GM23248 (cell line): ENCODE measurements around the gene SPACA9. TPM values are rescaled to one million over a fixed set of nuclear protein-coding genes. Genes with fewer than 3 reads are reported as not detected.

ENCODE experiments used
- DNase-seq: peaks from one replicate; pipeline ENCODE4 v3.0.0-alpha.2; 2015
- H2AFZ ChIP-seq: fragments of 200-600 bp; sonication (generic); 2 replicates; pipeline ENCODE4 v1.6.1; 2016; ENCODE audit warnings: antibody characterized with exemption
- H3F3A ChIP-seq: fragments of 200-600 bp; sonication (generic); 2 replicates; pipeline ENCODE4 v1.6.1; 2016; ENCODE audit warnings: mild to moderate bottlenecking, antibody characterized with exemption, mixed run types; ENCODE audit not compliant: insufficient read depth
- H3K27ac ChIP-seq: fragments of 200-600 bp; sonication (generic); 2 replicates; pipeline ENCODE4 v1.5.1; 2016; ENCODE audit warnings: mild to moderate bottlenecking
- H3K27me3 ChIP-seq: fragments of 200-600 bp; sonication (generic); replicated peaks from 2 replicates; pipeline ENCODE4 v1.6.1; 2016; ENCODE audit warnings: mild to moderate bottlenecking; ENCODE audit not compliant: insufficient read depth
- H3K36me3 ChIP-seq: fragments of 200-600 bp; sonication (generic); 2 replicates; pipeline ENCODE4 v1.6.1; 2016; ENCODE audit warnings: low read depth, mild to moderate bottlenecking
- H3K4me1 ChIP-seq: fragments of 200-600 bp; sonication (generic); 2 replicates; pipeline ENCODE4 v1.6.1; 2016; ENCODE audit warnings: mild to moderate bottlenecking; ENCODE audit not compliant: insufficient read depth
- H3K4me2 ChIP-seq: fragments of 200-600 bp; sonication (generic); one replicate; pipeline ENCODE4 v1.6.1; 2016; ENCODE audit warnings: mild to moderate bottlenecking; ENCODE audit not compliant: unreplicated experiment
- H3K4me3 ChIP-seq: fragments of 200-600 bp; sonication (generic); 2 replicates; pipeline ENCODE4 v1.5.1; 2016; ENCODE audit warnings: mild to moderate bottlenecking
- H3K79me2 ChIP-seq: fragments of 200-600 bp; sonication (generic); 2 replicates; pipeline ENCODE4 v1.6.1; 2016; ENCODE audit warnings: mild to moderate bottlenecking; ENCODE audit not compliant: insufficient read depth
- H3K9ac ChIP-seq: fragments of 200-600 bp; sonication (generic); 2 replicates; pipeline ENCODE4 v1.6.1; 2016; ENCODE audit warnings: mild to moderate bottlenecking
- H3K9me2 ChIP-seq: fragments of 200-600 bp; sonication (generic); 2 replicates; pipeline ENCODE4 v1.6.1; 2016; ENCODE audit warnings: mixed run types, mild to moderate bottlenecking, moderate library complexity; ENCODE audit not compliant: insufficient read depth
- H3K9me3 ChIP-seq: fragments of 200-600 bp; sonication (generic); one replicate; pipeline ENCODE4 v1.6.1; 2017; ENCODE audit warnings: low read depth
- H4K20me1 ChIP-seq: fragments of 200-600 bp; sonication (generic); 2 replicates; pipeline ENCODE4 v1.6.0; 2016; ENCODE audit not compliant: insufficient read depth
- EZH2 ChIP-seq: fragments of 200-600 bp; sonication (generic); IDR thresholded peaks from 2 replicates; pipeline ENCODE4 v1.6.1; 2018; ENCODE audit warnings: antibody characterized with exemption, mild to moderate bottlenecking; ENCODE audit not compliant: insufficient read depth, poor library complexity, severe bottlenecking
- EZH2phosphoT487 ChIP-seq: fragments of 200-600 bp; sonication (generic); IDR thresholded peaks from 2 replicates; pipeline ENCODE4 v1.6.1; 2018; ENCODE audit warnings: antibody characterized with exemption, moderate library complexity, mild to moderate bottlenecking, low read depth; ENCODE audit not compliant: insufficient read depth
- WGBS, 2 experiments: methylation state at CpG; one replicate each; pipeline ENCODE4 v1.1.6; 2015 to 2017; ENCODE audit warnings: low lambda C conversion rate in 2 of 2, low coverage in 1 of 2; ENCODE audit errors: missing lambda C conversion rate in 2 of 2; 5-methylcytosine and 5-hydroxymethylcytosine counted together
- in situ Hi-C: fragments of 300-500 bp; cut with MboI; formaldehyde crosslinking; loops from 2 replicates; pipeline ENCODE4 v1.15.0; 2020
- polyA plus RNA-seq: library from polyadenylated mRNA; unstranded; fragments of >200 nt; fragmentation: Nextera tagmentation; extraction: Ambion mirVana; gene quantifications from 2 replicates; pipeline ENCODE4 v1.2.1, GENCODE V29; 2016
- total RNA-seq: library from RNA; depleted of rRNA; stranded (reverse); fragments of >200 nt; shearing (Covaris generic); gene quantifications from 2 replicates; pipeline ENCODE4 v1.2.3, GENCODE V29; 2014

The SPACA9 gene
- total and polyA plus RNA-seq, 2 experiments from 2014 or later, result 6.2 to 9.8 TPM

DNA sequence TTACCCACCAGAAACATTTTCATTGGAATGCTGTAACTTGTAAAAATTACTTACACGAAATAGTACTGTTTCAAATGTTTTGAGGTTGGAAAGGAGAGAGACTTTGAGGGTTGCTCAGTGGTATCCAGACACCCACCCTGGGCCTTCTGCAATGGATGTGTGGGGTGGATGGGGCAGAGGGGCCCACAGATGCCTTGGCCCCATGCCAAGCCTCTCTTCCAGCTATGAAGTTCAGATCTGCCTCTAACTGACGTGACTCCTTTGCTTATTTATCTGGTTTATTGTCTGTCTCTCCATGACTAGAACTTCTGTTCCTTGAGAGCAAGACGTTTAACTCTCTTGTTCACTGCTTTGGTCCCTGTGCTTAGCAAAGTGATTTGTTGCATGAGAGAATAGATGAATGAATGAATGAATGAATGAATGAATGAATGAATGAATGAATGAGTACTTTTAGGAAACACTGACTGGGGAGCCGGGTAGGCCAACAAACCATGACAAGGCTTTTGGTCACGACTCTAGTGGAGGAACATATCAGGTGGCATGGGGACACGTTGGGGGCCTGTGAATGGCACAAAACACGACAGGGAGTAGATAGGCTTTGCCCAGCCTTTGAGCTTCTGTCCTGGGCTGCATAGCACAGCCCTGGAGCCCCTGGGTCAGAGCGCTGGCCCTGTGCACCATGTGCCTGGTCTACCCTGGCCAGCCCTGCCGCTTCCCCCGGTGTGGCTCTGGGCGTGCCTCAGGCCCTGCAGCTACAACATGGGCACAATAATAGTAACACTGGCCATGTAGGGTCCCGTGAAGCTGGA lies 32.4 kb upstream of the SPACA9 start:
- no peak for DNase-seq
- Histone ChIP-seq H3K9me3 (no peaks in the 10 kb centered on the region), H3K36me3 (no peaks in the 10 kb centered on the region), H3K9me2 (no peaks in the 10 kb centered on the region), H3K79me2 (no peaks in the 10 kb centered on the region), H3K4me1 (no peaks in the 10 kb centered on the region), H3K4me2 (no peak overlapping the region), H2AFZ (no peak overlapping the region), H4K20me1 (no peaks in the 10 kb centered on the region), H3F3A (no peaks in the 10 kb centered on the region), H3K9ac (no peak overlapping the region), H3K4me3 (no peak overlapping the region), H3K27ac (no peak overlapping the region), H3K27me3 (peaks cover 5% of the 10 kb centered on the region; the same call in 1 of the 2 replicates)
- in situ Hi-C loops, result no loop called here
- WGBS, 2 experiments, result 60 to 62% methylated on average over 10 to 12 of the region's 12 CpGs
- TF ChIP-seq EZH2, result no peak
- no peak for TF ChIP-seq EZH2phosphoT487

GRCh38 chr9:132846918-132847515 lies 31.7 kb upstream of the SPACA9 start:
- H3K9ac ChIP-seq, result no peak overlapping the region
- no peaks in the 10 kb centered on the region for H4K20me1 ChIP-seq
- no peaks in the 10 kb centered on the region for H3K9me3 ChIP-seq
- no peak overlapping the region for H3K4me3 ChIP-seq
- no peaks in the 10 kb centered on the region for H3K79me2 ChIP-seq
- no peak overlapping the region for H2AFZ ChIP-seq
- 74 to 77% methylated on average over 15 of the region's 15 CpGs for WGBS, 2 experiments
- no peaks in the 10 kb centered on the region for H3F3A ChIP-seq
- no peaks in the 10 kb centered on the region for H3K9me2 ChIP-seq
- in situ Hi-C loops, result no loop called here
- TF ChIP-seq EZH2phosphoT487 (no peak), EZH2 (no peak)
- no peaks in the 10 kb centered on the region for H3K36me3 ChIP-seq
- no peak overlapping the region for H3K4me2 ChIP-seq
- peaks cover 5% of the 10 kb centered on the region; the same call in 1 of the 2 replicates for H3K27me3 ChIP-seq
- H3K4me1 ChIP-seq, result no peaks in the 10 kb centered on the region
- DNase-seq, result no peak
- no peak overlapping the region for H3K27ac ChIP-seq

DNA sequence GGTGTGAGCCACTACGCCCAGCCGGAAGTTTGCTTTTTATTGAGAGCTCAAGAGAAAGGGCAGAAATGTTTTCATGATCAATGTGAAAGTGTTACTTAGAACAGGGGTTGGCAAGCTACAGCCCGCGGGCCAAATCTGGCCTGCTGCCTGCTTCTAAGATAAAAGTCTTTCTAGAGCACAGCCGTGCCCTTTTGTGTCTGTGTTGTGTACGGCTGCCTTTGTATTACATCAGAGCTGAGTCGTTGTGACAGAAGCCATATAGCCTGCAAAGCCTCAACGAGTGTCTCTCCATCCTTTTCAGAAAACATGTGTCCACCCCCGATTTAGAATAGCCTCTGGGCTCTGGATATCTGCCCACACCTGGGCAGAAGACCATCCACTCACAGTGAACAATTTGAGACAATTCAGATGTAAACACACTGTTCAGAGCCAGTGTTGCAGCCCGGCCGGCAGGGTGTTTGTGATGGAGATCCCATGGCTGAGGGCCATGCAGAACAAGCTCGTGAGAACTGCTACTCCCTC lies 29.5 kb upstream of the SPACA9 start:
- no peaks in the 10 kb centered on the region for H3K36me3 ChIP-seq
- no peaks in the 10 kb centered on the region for H4K20me1 ChIP-seq
- no peak overlapping the region for H3K4me3 ChIP-seq
- H3K27ac ChIP-seq, result no peak overlapping the region
- no peak for TF ChIP-seq EZH2phosphoT487
- no peak for TF ChIP-seq EZH2
- H3K4me2 ChIP-seq, result no peak overlapping the region
- no peaks in the 10 kb centered on the region for H3F3A ChIP-seq
- no peak for DNase-seq
- H2AFZ ChIP-seq, result no peak overlapping the region
- in situ Hi-C loops, result no loop called here
- no peaks in the 10 kb centered on the region for H3K9me2 ChIP-seq
- H3K27me3 ChIP-seq, result peaks cover 5% of the 10 kb centered on the region; the same call in 1 of the 2 replicates
- 43 to 47% methylated on average over 12 of the region's 12 CpGs for WGBS, 2 experiments
- no peaks in the 10 kb centered on the region for H3K4me1 ChIP-seq
- H3K79me2 ChIP-seq, result no peaks in the 10 kb centered on the region
- no peak overlapping the region for H3K9ac ChIP-seq
- H3K9me3 ChIP-seq, result no peaks in the 10 kb centered on the region

GRCh38 chr9:132853482-132853881 lies 25.2 kb upstream of the SPACA9 start:
- Histone ChIP-seq H4K20me1 (no peaks in the 10 kb centered on the region), H3F3A (no peaks in the 10 kb centered on the region), H3K9me3 (no peaks in the 10 kb centered on the region), H3K79me2 (no peaks in the 10 kb centered on the region), H2AFZ (no peak overlapping the region), H3K9ac (no peak overlapping the region), H3K27ac (no peak overlapping the region), H3K36me3 (no peaks in the 10 kb centered on the region), H3K27me3 (peaks cover 10% of the 10 kb centered on the region; the same call in 1 of the 2 replicates), H3K4me2 (no peak overlapping the region), H3K4me3 (no peak overlapping the region), H3K4me1 (peaks cover 8% of the 10 kb centered on the region; the same call in 1 of the 2 replicates), H3K9me2 (no peaks in the 10 kb centered on the region)
- DNase-seq, result no peak
- in situ Hi-C loops, result no loop called here
- no peak for TF ChIP-seq EZH2
- TF ChIP-seq EZH2phosphoT487, result no peak
- 80 to 89% methylated on average over 4 of the region's 4 CpGs for WGBS, 2 experiments
